HG02623 (cell line): ENCODE measurements around the gene POLD2.
A peak's percentile ranks its signal among the peaks of the same experiment; 100 is the strongest.

ENCODE experiments used
- ATAC-seq: cut with Tn5 transposase; IDR thresholded peaks from one replicate; pipeline ENCODE4 v1.9.1; 2021; ENCODE audit warnings: moderate library complexity; ENCODE audit not compliant: unreplicated experiment

The POLD2 gene

GRCh38 chr7:44102846-44103565 lies 20.3 kb downstream of the POLD2 start:
- ATAC-seq: no peak

GRCh38 chr7:44101966-44102845 lies 21.1 kb downstream of the POLD2 start:
- ATAC-seq: no peak

- no peak for ATAC-seq
These were observed 21.9 kb downstream of the POLD2 start for GRCh38 chr7:44101303-44101965.

- ATAC-seq: no peak
These were observed 22.7 kb downstream of the POLD2 start for GRCh38 chr7:44100458-44101302.

DNA sequence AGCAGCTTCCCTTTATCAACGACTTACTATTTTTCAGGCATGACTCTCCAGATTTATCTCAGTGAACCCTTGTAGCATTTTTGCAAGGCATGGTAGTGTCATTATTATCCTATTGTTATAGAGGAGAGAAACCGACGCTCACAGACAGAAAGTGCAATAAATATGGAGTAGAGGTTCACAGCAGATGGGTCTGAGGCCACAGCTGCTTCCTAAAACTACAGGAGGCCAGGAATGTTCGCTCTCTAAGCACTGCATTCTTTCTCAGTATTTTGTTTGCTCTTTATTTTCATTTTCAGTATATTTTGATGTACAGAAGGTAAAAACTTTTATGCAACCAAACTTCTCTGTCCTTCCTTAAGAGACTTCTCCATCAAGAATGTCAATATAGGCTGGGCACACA lies 23.7 kb downstream of the POLD2 start:
- no peak for ATAC-seq

GRCh38 chr7:44098092-44099068 lies 25.0 kb downstream of the POLD2 start:
- ATAC-seq: no peak

DNA sequence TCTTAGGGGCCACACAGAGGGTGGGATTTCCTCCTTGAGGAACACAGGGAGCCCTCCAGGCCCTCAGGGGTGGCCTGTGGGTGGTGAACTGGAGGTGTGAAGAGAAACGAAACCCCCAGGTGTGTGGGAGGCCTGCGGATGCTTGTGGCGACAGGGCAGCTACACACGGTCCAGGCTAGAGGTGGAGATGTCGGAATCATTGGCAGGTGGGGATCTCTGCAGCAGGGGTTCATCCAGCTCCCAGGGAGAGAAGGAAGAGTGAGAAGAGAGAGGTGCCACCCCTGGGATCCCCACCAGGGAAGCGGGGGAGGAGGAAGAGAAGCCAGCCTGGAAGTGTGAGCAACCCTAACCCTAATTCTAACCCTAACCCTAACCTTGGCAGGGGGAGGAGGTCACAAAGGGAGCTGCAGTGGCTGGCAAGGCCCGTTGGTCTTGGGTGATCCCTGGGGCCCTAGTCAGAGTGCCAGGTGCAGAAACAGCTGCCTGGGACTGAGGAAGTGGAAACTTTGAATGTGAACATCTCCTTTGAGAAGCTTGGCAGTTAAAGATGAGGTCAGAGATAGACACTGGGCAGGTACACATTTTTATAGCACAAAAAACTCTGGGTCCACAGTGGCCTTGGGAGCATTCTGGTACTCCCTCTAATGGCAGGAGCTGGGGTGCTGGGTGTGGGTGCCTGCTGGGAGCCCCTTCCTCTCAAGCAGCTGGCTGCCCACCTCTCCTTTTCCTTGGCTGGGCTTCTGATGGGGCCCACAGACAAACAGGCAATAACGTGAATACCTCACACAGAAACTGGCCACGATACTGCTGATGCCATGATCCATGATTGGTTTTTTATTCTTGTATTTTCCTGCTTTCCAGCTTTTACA lies 26.1 kb downstream of the POLD2 start:
- peak; percentile 54 for ATAC-seq

GRCh38 chr7:44096326-44096881 lies 26.9 kb downstream of the POLD2 start:
- no peak for ATAC-seq

DNA sequence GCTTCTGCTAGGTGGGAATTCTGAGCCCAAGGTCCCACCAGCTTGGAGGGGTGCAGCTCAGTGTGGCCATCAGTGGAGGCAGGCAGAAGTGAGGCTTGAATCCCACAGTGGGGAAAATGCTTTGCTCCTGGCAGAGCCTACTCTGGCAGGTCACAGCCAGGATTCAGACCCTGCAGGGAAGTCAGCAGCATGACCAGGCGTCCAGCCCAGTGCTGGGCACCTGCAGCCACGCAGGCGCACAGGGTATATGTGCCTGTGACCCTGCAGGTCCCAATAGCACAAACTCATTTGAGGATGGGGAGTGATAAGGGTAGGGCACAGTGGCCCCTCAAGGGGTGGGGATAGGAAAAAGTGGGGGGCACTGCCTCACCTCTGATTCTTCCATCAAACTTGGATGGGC lies 27.6 kb downstream of the POLD2 start:
- no peak for ATAC-seq

DNA sequence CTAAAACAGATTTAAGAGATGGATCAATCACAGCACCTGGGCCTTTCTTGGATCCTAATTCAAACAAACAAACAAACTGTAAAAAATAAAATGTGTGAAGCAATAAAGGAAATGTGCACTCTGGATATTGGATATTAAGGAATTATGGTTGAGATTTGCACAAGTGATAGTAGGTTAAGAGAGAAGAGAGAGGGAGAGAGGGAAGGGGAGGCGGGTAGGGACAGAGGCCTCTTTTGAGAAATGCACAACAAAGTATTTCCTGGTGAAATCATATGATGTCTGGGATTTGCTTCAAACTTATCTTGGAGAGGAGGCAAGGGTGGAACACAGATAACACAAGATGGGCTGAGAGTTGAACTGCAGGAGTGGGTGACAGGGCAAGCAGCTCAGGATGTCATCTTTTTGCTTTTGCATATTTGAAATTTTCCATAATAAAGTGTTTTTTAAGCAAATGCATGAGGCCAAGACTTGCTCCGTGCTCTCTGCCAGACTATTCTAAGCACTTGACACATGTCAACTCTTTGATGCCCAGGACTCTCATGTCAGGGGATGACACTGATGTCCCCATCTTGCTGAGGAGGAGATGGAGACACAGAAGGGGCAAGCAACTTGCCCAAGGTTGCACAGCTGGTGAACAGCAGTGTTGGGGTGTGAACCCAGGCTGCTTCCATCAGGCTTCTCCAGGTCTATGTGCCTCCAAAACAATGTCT lies 28.3 kb downstream of the POLD2 start:
- ATAC-seq: no peak

DNA sequence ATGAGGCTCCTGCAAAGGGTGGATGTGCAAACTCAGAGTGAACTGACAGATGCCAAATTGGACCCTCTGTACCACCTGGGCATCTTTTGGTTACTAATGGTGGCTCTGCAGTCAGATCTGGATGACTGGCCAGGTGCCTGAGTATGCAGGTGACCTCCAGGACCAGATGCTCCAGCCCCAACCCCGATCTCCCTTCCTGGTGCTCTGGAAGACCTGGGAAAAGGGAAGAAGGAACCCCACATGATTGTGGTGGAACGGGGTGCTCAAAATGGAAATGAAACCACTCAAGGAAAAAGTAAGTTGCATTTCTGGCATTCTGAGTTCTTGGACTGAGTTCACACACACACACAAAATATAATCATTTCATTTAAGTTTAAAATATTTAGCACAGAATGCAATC lies 29.0 kb downstream of the POLD2 start:
- no peak for ATAC-seq

DNA sequence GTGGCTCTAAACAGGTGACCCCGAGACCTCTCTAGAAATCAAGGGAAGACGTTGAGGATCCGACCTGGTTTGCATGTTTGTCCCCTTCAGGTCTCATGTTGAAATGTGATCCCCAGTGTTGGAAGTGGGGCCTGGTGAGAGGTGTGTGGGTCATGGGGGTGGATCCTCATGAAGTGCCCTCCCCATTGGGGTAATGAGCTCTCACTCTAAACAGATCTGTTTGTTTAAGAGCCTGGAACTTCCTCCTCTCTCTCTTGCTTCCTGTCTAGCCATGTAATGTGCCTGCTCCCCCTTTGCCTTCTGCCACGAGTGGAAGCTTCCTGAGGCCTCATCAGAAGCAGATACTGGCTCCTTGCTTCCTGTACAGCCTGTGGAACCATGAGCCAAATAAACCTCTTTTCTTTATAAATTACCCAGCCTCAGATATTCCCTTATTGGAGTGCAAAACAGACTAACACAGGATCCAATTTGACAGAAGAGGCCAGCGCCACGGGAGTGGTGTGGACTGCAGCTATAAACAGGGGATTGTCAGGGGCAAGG lies 30.2 kb downstream of the POLD2 start:
- no peak for ATAC-seq

DNA sequence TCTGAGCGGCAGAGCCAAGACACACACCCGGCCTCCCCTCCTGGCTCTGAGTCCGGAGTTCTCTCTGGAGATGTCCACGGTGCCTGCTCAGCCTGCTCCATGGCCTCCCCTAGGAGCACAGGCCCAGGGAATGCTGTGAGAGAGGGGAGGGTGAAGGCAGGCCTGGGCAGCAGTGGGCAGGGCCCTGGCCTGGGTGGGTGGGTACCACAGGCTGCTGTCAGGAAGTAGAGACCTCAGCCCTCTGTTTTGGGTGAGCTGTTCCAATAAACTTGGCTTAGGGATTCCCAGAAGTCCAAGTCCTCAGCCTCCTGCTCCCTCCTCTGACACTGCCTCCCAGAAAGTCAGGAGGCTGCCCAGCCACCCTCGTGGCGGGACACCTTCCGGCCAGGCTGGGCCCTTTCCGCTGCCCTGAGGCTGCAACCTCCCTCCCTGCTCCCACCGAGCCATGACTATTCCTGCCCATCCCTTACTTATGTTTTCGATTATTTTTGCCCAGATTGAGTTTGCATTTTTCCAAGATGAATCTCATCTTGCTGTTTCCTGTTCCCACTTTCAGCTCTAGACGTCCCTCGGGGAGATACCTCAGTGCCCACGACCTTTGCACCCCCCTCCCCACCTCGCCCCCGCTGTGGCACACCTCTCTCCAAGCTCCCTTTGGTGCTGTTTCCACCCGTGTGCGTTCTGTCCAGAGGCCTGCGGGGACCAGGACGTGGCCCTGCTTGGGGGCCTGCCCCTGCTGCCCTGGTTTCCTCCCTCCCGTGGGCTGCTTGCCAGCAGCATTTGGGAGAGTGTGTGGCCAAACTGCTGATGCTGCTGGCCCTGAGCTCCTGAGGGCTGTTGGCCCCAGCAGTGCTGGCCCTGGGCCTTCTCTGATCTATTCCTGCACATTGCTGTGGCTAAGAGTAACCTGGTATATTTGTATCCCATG lies 35.2 kb downstream of the POLD2 start:
- no peak for ATAC-seq

DNA sequence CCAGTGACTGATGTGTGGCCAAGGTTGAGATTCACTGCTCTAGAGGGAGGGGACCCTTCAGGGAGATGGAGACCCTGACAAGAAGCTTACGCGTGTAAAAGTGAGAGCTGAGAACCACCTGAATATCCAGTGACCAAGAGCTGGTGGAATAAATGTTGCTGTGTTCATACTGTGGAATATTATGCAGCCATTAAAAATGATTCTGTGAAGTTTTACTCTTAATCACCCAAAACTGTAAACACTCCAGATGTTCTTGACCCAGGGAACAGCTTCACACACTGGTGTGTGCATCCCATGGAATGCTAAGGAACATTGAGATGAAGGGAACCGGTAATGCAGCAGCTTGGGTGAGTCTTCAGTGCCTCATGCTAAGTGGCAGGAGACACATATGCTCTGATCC lies 36.7 kb downstream of the POLD2 start:
- no peak for ATAC-seq

GRCh38 chr7:44085546-44085945 lies 37.8 kb downstream of the POLD2 start:
- ATAC-seq: no peak

DNA sequence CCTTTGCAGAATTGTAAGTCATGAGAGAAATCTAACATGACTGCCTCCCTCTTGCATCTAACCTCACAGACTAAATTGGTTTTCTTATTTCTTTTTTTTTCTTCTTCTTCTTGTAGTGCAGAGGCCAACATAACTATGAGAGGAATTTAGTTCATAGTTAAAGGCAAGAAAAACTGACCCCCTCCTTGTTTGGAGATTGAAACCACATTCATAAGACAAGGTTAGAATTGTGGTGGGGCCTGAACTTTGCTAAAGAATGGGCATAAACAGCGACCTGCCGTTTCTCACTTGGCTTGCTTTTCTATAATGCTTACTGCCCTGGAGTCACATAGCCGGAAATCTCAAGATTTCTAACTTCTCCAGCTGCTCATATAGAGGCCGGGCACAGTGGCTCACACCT lies 38.6 kb downstream of the POLD2 start:
- no peak for ATAC-seq
